Uterus (tissue), 2 donors: Measurements from ENCODE around the gene RALGPS2.
A peak's percentile ranks its signal among the peaks of the same experiment; 100 is the strongest.

Experiments used
- POLR2A ChIP-seq, 2 donors: fragments of 450-650 bp; IDR thresholded peaks; one replicate each; pipeline ENCODE4 v1.6.1; 2016; ENCODE audit warnings: antibody characterized with exemption in 2 of 2, mild to moderate bottlenecking in 1 of 2, moderate library complexity in 1 of 2
- TF ChIP-seq, protein P1 (sequence below), 4 experiments: fragments of 200-600 bp in 2 of 4; fragments of 450-650 bp in 2 of 4; sonication (generic) in 2 of 4; IDR thresholded peaks; one replicate each; pipeline ENCODE4 v1.5.1; 2016 to 2019; ENCODE audit warnings: antibody characterized with exemption in 4 of 4, mild to moderate bottlenecking in 2 of 4, moderate library complexity in 1 of 4

DNA sequence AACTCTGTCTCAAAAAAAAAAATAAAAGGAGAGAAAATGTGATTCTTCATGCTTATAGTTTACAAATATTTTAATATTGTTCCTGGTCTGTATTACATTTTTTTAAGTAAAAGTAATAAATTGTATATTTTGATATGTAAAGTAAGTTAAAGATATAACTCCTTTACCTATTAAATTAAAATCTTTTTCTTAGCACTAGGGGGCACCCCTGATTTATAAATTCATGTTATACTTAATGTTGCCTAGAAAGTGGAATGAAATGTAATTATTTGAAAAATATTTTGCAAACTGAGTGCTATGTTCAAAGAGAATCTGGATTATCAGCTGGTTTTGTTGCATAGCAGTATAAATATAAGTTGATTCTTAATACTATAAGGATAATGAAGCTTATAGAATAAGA, 49.2 kb downstream of the RALGPS2 start:
- TF ChIP-seq, protein P1, sequence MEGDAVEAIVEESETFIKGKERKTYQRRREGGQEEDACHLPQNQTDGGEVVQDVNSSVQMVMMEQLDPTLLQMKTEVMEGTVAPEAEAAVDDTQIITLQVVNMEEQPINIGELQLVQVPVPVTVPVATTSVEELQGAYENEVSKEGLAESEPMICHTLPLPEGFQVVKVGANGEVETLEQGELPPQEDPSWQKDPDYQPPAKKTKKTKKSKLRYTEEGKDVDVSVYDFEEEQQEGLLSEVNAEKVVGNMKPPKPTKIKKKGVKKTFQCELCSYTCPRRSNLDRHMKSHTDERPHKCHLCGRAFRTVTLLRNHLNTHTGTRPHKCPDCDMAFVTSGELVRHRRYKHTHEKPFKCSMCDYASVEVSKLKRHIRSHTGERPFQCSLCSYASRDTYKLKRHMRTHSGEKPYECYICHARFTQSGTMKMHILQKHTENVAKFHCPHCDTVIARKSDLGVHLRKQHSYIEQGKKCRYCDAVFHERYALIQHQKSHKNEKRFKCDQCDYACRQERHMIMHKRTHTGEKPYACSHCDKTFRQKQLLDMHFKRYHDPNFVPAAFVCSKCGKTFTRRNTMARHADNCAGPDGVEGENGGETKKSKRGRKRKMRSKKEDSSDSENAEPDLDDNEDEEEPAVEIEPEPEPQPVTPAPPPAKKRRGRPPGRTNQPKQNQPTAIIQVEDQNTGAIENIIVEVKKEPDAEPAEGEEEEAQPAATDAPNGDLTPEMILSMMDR (IDR thresholded peaks at IDR 0.05) = peak; percentile 22 to 60 (median 54)
- no peak for TF ChIP-seq POLR2A (IDR thresholded peaks at IDR 0.05)
